ENCODE data around the gene ABRACL. TPM values are rescaled to one million over a fixed set of nuclear protein-coding genes. Genes with fewer than 3 reads are reported as not detected.
"Not testable (repeated sequence)": the region's sequence is repeated elsewhere in the genome, so short reads cannot be mapped to it uniquely, and the experiment has no call there.

Gene ABRACL
- 46.0 and 72.8 TPM in 2 replicates for total RNA-seq (2014; rRNA removed; shearing (Covaris generic))

- in situ Hi-C loops (cut with HindIII; ENCODE audit: low sequenced_read_pairs) = no loop called here
- DNase-seq (ENCODE audit: low spot score) = peak; percentile 25
Observed at GRCh38 chr6:139028658-139029469, at the start of gene ABRACL. ABRACL (plus strand) TSS chr6:139028745; CDS start chr6:139034161, 5,416 bp downstream.

GRCh38 chr6:138979365-138979764, 49.2 kb upstream of the ABRACL start:
- in situ Hi-C loops (cut with HindIII; ENCODE audit: low sequenced_read_pairs) = no loop called here
- no peak for DNase-seq (ENCODE audit: low spot score)

GRCh38 chr6:138979813-138980668, 48.5 kb upstream of the ABRACL start:
- in situ Hi-C loops (cut with HindIII; ENCODE audit: low sequenced_read_pairs) = no loop called here
- no peak for DNase-seq (ENCODE audit: low spot score)

- DNase-seq (ENCODE audit: low spot score) = no peak
- in situ Hi-C loops (cut with HindIII; ENCODE audit: low sequenced_read_pairs) = no loop called here
Observed at GRCh38 chr6:138981416-138981815, 47.1 kb upstream of the ABRACL start.

GRCh38 chr6:138986578-138986977, 42.0 kb upstream of the ABRACL start:
- peak; percentile 26 for DNase-seq (ENCODE audit: low spot score)
- in situ Hi-C loops (cut with HindIII; ENCODE audit: low sequenced_read_pairs) = no loop called here

GRCh38 chr6:138987080-138987642, 41.4 kb upstream of the ABRACL start:
- in situ Hi-C loops (cut with HindIII; ENCODE audit: low sequenced_read_pairs) = no loop called here

GRCh38 chr6:138987643-138988468, 40.7 kb upstream of the ABRACL start, which contains the start of gene REPS1:
REPS1 (minus strand) TSS chr6:138988253; CDS start chr6:138987682, 571 bp downstream.
- peak; percentile 85 for DNase-seq (ENCODE audit: low spot score)
- in situ Hi-C loops (cut with HindIII; ENCODE audit: low sequenced_read_pairs) = no loop called here

More at GRCh38 chr6:138987080-138987642, 41.4 kb upstream of the ABRACL start:
- DNase-seq (ENCODE audit: low spot score) = peak; percentile 19

GRCh38 chr6:138988469-138988834, 40.1 kb upstream of the ABRACL start:
- no peak for DNase-seq (ENCODE audit: low spot score)
- in situ Hi-C loops (cut with HindIII; ENCODE audit: low sequenced_read_pairs) = no loop called here

- in situ Hi-C loops (cut with HindIII; ENCODE audit: low sequenced_read_pairs) = no loop called here
- no peak for DNase-seq (ENCODE audit: low spot score)
Observed at GRCh38 chr6:138989098-138989983, 39.2 kb upstream of the ABRACL start.

GRCh38 chr6:138991206-138991605, 37.3 kb upstream of the ABRACL start:
- in situ Hi-C loops (cut with HindIII; ENCODE audit: low sequenced_read_pairs) = no loop called here
- DNase-seq (ENCODE audit: low spot score) = no peak

- in situ Hi-C loops (cut with HindIII; ENCODE audit: low sequenced_read_pairs); DNase-seq (ENCODE audit: low spot score): not testable (repeated sequence)
Observed at GRCh38 chr6:138992965-138993364, 35.6 kb upstream of the ABRACL start.

GRCh38 chr6:138993410-138993809, 35.1 kb upstream of the ABRACL start:
- DNase-seq (ENCODE audit: low spot score); in situ Hi-C loops (cut with HindIII; ENCODE audit: low sequenced_read_pairs): not testable (repeated sequence)

GRCh38 chr6:138996524-138996923, 32.0 kb upstream of the ABRACL start:
- in situ Hi-C loops (cut with HindIII; ENCODE audit: low sequenced_read_pairs) = no loop called here
- DNase-seq (ENCODE audit: low spot score) = no peak

- DNase-seq (ENCODE audit: low spot score) = no peak
- in situ Hi-C loops (cut with HindIII; ENCODE audit: low sequenced_read_pairs) = no loop called here
Observed at GRCh38 chr6:138997136-138997535, 31.4 kb upstream of the ABRACL start.

- DNase-seq (ENCODE audit: low spot score) = no peak
- in situ Hi-C loops (cut with HindIII; ENCODE audit: low sequenced_read_pairs) = no loop called here
Observed at GRCh38 chr6:138999949-139000725, 28.4 kb upstream of the ABRACL start.

GRCh38 chr6:139003751-139004150, 24.8 kb upstream of the ABRACL start:
- DNase-seq (ENCODE audit: low spot score) = no peak
- in situ Hi-C loops (cut with HindIII; ENCODE audit: low sequenced_read_pairs) = no loop called here

- DNase-seq (ENCODE audit: low spot score) = no peak
- in situ Hi-C loops (cut with HindIII; ENCODE audit: low sequenced_read_pairs) = no loop called here
Observed at GRCh38 chr6:139006477-139006876, 22.1 kb upstream of the ABRACL start.
